Nephron (organoid): ENCODE measurements around the gene JMJD6.

ENCODE experiments used
- H3K27ac Mint-ChIP-seq, 3 experiments: 2 replicates each; pipeline ENCODE4 v1.8.0; 2020; ENCODE audit warnings: mixed read lengths in 3 of 3, mild to moderate bottlenecking in 2 of 3, moderate library complexity in 1 of 3
- H3K27me3 Mint-ChIP-seq: 2 replicates; pipeline ENCODE4 v1.8.0; 2021; ENCODE audit warnings: low read depth, mild to moderate bottlenecking, moderate library complexity, mixed read lengths
- H3K36me3 Mint-ChIP-seq: 2 replicates; pipeline ENCODE4 v1.8.0; 2020; ENCODE audit warnings: low read depth, mixed read lengths
- H3K4me1 Mint-ChIP-seq: 2 replicates; pipeline ENCODE4 v1.8.0; 2020; ENCODE audit warnings: mixed read lengths
- H3K4me3 Mint-ChIP-seq, 3 experiments: 2 replicates each; pipeline ENCODE4 v1.8.0; 2020; ENCODE audit warnings: mild to moderate bottlenecking in 3 of 3, mixed read lengths in 3 of 3, moderate library complexity in 2 of 3
- H3K9me3 Mint-ChIP-seq: 2 replicates; pipeline ENCODE4 v1.8.0; 2020; ENCODE audit warnings: mixed read lengths
- CTCF ChIP-seq, 3 experiments: fragments of 200-600 bp; sonication (generic); IDR thresholded peaks; one replicate each; pipeline ENCODE4 v1.5.0; 2021; ENCODE audit warnings: antibody characterized with exemption in 3 of 3; ENCODE audit not compliant: unreplicated experiment in 3 of 3

Gene JMJD6

GRCh38 chr17:76755285-76755684, 28.9 kb upstream of the JMJD6 start:
- H3K27ac Mint-ChIP-seq = no peak overlapping the region
- H3K4me3 Mint-ChIP-seq = no peak overlapping the region
- peaks cover 2% of the 10 kb centered on the region for H3K9me3 Mint-ChIP-seq
- no peak for TF ChIP-seq CTCF (IDR thresholded peaks at IDR 0.05; ENCODE audit: unreplicated experiment in 3 of 3)
- H3K4me1 Mint-ChIP-seq = no peaks in the 10 kb centered on the region
- H3K27me3 Mint-ChIP-seq = no peaks in the 10 kb centered on the region
- peaks cover 41% of the 10 kb centered on the region for H3K36me3 Mint-ChIP-seq

DNA sequence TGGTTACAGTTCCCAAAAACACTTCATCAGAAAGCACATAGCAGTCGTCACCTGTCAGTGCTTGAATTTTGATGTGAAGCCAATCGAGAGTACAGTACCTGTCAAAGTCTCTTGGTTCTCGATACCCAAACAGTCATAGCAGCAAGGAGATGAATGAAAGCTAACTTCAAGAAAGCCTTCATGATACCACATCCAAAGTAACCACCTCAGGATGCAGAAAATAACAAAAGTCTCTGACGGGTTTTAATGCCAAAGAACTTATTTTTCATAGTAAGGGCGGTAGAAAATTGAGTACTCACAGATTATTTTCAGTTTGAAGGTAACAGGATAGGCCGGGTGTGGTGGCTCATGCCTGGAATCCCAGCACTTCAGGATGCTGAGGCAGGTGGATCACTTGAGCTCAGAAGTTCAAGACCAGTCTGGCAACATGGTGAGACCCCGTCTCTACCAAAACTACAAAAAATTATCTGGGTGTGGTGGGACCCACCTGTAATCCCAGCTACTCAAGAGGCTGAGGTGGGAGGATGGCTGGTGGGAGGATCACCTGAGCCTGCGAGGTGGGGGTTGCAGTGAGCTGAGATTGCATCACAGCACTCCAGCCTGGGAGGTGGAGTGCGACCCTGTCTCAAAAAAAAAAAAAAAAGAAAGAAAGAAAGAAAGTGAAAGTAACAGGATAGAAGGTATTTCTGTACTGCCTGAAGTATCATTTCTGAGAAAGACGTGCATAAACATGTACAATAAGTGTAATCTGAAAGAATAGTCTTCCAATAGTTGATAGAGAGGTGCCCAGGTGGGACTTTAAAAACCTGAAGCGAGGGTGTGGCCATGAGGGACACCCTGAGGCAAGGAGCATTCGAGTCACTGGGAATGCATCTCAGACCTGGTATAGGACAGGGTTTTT, 26.9 kb upstream of the JMJD6 start:
- H3K4me3 Mint-ChIP-seq = no peak overlapping the region
- H3K27me3 Mint-ChIP-seq = no peaks in the 10 kb centered on the region
- H3K36me3 Mint-ChIP-seq = peaks cover 50% of the 10 kb centered on the region
- H3K4me1 Mint-ChIP-seq = no peaks in the 10 kb centered on the region
- peaks cover 2% of the 10 kb centered on the region for H3K9me3 Mint-ChIP-seq
- TF ChIP-seq CTCF (IDR thresholded peaks at IDR 0.05; ENCODE audit: unreplicated experiment in 3 of 3) = no peak
- H3K27ac Mint-ChIP-seq = no peak overlapping the region

- no peaks in the 10 kb centered on the region for H3K27me3 Mint-ChIP-seq
- H3K27ac Mint-ChIP-seq = no peak overlapping the region
- no peak overlapping the region for H3K4me3 Mint-ChIP-seq
- peaks cover 5% of the 10 kb centered on the region for H3K4me1 Mint-ChIP-seq
- no peaks in the 10 kb centered on the region for H3K9me3 Mint-ChIP-seq
- no peak for TF ChIP-seq CTCF (IDR thresholded peaks at IDR 0.05; ENCODE audit: unreplicated experiment in 3 of 3)
- peaks cover 48% of the 10 kb centered on the region for H3K36me3 Mint-ChIP-seq
Measured at GRCh38 chr17:76752006-76752405, 25.6 kb upstream of the JMJD6 start.

DNA sequence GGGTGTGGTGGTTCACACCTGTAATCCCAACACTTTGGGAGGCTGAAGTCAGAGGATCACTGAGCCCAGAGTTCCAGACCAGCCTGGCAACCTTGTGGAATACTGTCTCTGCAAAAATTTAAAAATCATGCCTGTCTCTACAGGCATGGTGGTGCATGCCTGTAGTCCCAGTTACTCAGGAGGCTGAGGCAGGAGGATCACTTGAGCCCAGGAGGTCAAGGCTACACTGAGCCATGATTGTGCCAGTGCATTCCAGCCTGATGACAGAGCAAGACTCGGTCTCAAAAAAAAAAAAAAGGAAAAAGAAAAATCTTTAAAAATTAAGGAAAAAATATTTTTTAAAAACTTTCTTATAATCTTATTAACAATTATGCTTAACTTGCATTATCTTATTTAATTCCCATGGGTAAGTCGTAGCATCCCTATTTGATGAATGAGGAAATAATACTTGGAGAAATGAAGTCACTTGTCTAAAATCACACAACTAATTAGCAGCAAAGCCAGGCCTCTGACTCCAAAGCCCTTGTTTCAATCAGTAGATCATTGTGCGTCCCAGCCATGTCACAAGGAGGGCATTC, 25.1 kb upstream of the JMJD6 start:
- Mint-ChIP-seq H3K4me1 (peaks cover 5% of the 10 kb centered on the region), H3K27ac (no peak overlapping the region), H3K4me3 (no peak overlapping the region), H3K9me3 (no peaks in the 10 kb centered on the region), H3K36me3 (peaks cover 48% of the 10 kb centered on the region), H3K27me3 (no peaks in the 10 kb centered on the region)
- no peak for TF ChIP-seq CTCF (IDR thresholded peaks at IDR 0.05; ENCODE audit: unreplicated experiment in 3 of 3)

- Mint-ChIP-seq H3K27ac (no peak overlapping the region), H3K27me3 (no peaks in the 10 kb centered on the region), H3K36me3 (peaks cover 73% of the 10 kb centered on the region), H3K4me3 (no peak overlapping the region), H3K9me3 (no peaks in the 10 kb centered on the region), H3K4me1 (peaks cover 5% of the 10 kb centered on the region)
- TF ChIP-seq CTCF (IDR thresholded peaks at IDR 0.05; ENCODE audit: unreplicated experiment in 3 of 3) = no peak
Measured at GRCh38 chr17:76748657-76749056, 22.3 kb upstream of the JMJD6 start.
